GM12873 (cell line): Measurements from ENCODE around the gene CBFA2T3.

Experiments
- TF ChIP-seq, protein P1 (sequence below): IDR thresholded peaks from 2 replicates; pipeline ENCODE4 v1.5.1; 2012; ENCODE audit warnings: low read depth, mild to moderate bottlenecking, moderate library complexity, low read length, control low read depth; ENCODE audit not compliant: insufficient read depth; ENCODE audit errors: missing control alignments

The CBFA2T3 gene

GRCh38 chr16:88847654-88848053 is 129.4 kb downstream of the CBFA2T3 start:
- TF ChIP-seq, protein P1, sequence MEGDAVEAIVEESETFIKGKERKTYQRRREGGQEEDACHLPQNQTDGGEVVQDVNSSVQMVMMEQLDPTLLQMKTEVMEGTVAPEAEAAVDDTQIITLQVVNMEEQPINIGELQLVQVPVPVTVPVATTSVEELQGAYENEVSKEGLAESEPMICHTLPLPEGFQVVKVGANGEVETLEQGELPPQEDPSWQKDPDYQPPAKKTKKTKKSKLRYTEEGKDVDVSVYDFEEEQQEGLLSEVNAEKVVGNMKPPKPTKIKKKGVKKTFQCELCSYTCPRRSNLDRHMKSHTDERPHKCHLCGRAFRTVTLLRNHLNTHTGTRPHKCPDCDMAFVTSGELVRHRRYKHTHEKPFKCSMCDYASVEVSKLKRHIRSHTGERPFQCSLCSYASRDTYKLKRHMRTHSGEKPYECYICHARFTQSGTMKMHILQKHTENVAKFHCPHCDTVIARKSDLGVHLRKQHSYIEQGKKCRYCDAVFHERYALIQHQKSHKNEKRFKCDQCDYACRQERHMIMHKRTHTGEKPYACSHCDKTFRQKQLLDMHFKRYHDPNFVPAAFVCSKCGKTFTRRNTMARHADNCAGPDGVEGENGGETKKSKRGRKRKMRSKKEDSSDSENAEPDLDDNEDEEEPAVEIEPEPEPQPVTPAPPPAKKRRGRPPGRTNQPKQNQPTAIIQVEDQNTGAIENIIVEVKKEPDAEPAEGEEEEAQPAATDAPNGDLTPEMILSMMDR, result no peak

- TF ChIP-seq, protein P1, result no peak
Observed at GRCh38 chr16:88846088-88846487, 130.9 kb downstream of the CBFA2T3 start.

DNA sequence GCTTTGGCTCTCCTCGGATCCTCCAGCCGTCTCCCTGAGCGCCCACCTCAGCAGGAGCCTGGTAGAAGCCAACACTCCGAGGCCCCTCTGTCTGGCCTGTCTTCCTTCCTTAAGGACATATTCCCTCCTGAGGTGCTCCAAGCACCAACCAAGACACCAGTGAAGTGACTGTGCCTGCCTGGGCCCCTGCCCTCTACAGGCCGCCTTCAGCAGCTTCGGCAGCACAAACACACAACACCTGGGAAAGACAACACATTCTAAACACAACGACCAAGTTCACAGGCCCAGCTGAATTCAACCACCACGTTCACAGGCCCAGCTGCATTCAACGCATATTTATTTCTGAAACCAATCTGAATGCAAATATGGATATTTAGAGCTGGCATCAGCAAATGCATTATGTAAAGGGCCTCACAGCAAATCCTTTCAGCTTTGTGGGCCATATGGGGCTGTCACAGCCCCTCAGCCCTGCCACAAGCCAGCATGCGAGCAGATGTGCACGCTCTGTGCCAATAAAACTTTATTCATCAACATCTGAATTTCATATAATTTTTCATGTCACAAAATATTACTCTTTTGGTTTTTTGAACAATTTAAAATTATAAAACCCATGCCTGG is 132.5 kb downstream of the CBFA2T3 start:
- TF ChIP-seq, protein P1, result peak; percentile 17

DNA sequence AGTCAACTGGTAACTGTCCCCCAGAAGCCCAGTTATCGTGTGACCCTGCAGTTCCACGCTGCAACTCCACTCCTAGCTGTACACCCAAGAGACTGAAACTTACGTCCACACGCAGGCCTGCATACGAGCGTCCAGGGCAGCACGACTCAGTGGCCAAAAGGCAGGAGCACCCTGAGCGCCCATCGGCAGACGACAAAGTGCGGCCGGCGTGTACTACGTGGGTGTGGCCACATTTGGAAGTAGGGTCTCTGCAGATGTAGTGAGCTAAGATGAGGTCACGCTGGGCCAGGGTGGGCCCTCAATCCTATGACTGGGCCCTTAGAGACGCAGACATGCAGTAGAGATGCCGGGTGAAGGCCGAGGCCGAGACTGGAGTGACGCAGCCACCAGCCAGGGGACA is 133.8 kb downstream of the CBFA2T3 start:
- TF ChIP-seq, protein P1, result no peak

DNA sequence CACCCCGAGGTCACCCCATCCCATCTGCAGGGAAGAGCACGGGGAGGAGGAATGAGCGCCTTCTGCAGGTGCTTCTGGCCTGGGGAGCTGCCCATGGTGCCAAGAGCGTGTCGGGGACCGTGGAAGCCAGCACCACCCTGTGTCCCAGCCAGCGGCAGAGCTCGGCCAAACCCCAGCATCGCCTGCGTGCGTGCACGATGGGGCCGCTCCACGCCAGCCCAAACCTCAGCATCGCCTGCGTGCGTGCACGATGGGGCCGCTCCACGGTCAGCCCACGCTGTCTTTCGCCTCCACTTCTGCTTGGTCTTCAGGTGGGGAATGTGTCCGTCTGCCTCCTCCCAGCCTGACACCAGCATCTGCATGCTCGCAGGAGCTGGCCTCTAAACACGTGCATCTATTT is 134.2 kb downstream of the CBFA2T3 start:
- TF ChIP-seq, protein P1, result no peak

DNA sequence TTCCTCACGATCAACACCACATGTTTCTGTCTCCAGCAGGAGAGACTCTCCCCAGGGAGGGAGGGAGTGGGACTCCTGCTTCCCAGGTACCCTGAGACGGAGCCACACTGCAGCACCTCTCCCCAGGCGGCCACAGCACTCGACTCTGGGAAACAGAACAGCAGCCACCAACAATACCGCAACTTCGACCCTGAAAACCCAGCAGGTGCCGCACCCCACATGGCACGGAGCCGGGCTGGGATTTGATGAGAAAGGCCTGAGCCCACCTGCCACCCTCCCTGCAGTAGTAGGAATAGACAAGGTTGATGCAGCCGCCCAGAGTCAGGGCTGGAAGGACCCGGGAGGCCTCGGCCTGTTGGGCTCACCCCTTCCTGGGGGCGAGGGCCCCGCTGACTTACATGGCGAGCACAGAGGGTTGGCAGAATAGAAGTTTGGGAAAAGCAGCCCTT is 134.7 kb downstream of the CBFA2T3 start:
- TF ChIP-seq, protein P1, result no peak

DNA sequence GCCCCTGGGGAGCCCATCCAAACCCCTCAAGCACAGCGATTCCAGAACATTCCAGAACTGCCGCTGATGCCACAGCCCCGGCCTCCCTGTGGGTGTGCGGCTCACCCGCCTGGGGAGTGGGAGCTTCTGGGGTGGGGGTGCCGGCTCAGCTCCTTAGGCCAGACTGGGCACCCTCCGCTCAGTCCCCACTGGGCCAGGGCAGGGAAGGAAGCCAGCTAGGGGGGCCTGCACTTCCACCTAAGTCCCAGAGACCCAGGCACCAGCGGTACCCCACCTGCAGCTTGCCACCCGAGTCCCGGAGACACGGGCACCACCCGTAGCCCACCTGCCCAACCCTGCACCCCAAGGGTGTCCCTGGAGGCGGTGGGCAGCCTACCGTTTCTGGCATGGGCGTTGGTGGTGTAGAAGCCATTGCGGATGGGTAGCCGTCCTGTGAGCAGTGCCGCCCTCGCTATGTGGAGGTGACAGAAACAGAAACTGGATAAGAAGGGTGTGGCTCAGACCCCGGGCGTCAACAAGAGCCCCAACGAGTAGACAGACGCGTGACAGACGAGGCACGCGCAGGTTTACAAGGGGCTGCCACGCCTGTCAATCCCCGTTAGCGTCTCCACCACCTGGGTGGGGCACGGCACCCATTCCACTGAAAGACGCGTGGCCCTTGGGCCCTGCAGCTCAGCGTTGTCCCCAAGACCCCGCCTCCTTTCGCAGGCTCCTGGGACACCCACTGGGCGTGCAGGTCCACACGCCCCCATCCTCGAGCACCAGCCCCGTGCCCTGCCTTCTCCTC is 135.3 kb downstream of the CBFA2T3 start:
- TF ChIP-seq, protein P1, result no peak
